OCI-LY3 (cell line): ENCODE data around the gene LEPROT.

Experiments used
- CTCF ChIP-seq: fragments of 200-600, 300-600 bp; sonication (generic); IDR thresholded peaks from 2 replicates; pipeline ENCODE4 v1.5.1; 2014; ENCODE audit warnings: antibody characterized with exemption, low read length, low read depth
- EZH2phosphoT487 ChIP-seq: fragments of 200-600 bp; shearing (Covaris generic); IDR thresholded peaks from 2 replicates; pipeline ENCODE4 v1.6.1; 2018; ENCODE audit warnings: antibody characterized with exemption, mixed run types, low read depth

- no peak for TF ChIP-seq CTCF
- no peak for TF ChIP-seq EZH2phosphoT487
Observed at GRCh38 chr1:65434760-65435159, 14.3 kb downstream of the LEPROT start.
